Smooth muscle cell (in vitro differentiated cells): ENCODE measurements around the gene ZMAT5. TPM values are rescaled to one million over a fixed set of nuclear protein-coding genes. Genes with fewer than 3 reads are reported as not detected.

ENCODE experiments used
- DNase-seq: peaks from one replicate; lab custom pipeline; 2025; ENCODE audit not compliant: unreplicated experiment; lab: John Stamatoyannopoulos, UW
- H2AFZ ChIP-seq: fragments of 200-600 bp; sonication (generic); 2 replicates; pipeline ENCODE4 v1.6.0; 2016; ENCODE audit warnings: antibody characterized with exemption, low read depth, mild to moderate bottlenecking
- H3F3A ChIP-seq: fragments of 200-600 bp; sonication (generic); 2 replicates; pipeline ENCODE4 v1.6.0; 2017; ENCODE audit warnings: antibody characterized with exemption, low read depth
- H3K27ac ChIP-seq: fragments of 200-600 bp; sonication (generic); 2 replicates; pipeline ENCODE4 v1.5.1; 2016; ENCODE audit warnings: low read depth, mild to moderate bottlenecking
- H3K27me3 ChIP-seq: fragments of 200-600 bp; sonication (generic); 2 replicates; pipeline ENCODE4 v1.6.1; 2016; ENCODE audit warnings: low read depth, mild to moderate bottlenecking
- H3K36me3 ChIP-seq: fragments of 200-600 bp; sonication (generic); 2 replicates; pipeline ENCODE4 v1.5.1; 2016; ENCODE audit warnings: low read depth
- H3K4me1 ChIP-seq: fragments of 200-600 bp; sonication (generic); 2 replicates; pipeline ENCODE4 v1.5.1; 2016; ENCODE audit warnings: low read depth
- H3K4me2 ChIP-seq: fragments of 200-600 bp; sonication (generic); 2 replicates; pipeline ENCODE4 v1.6.0; 2016; ENCODE audit warnings: mild to moderate bottlenecking
- H3K4me3 ChIP-seq: fragments of 200-600 bp; sonication (generic); 2 replicates; pipeline ENCODE4 v1.5.1; 2016; ENCODE audit warnings: mild to moderate bottlenecking
- H3K79me2 ChIP-seq: fragments of 200-600 bp; sonication (generic); 2 replicates; pipeline ENCODE4 v1.6.0; 2016; ENCODE audit warnings: low read depth, mild to moderate bottlenecking
- H3K9ac ChIP-seq: fragments of 200-600 bp; sonication (generic); 2 replicates; pipeline ENCODE4 v1.6.0; 2016; ENCODE audit warnings: low read depth
- H3K9me3 ChIP-seq: fragments of 200-600 bp; sonication (generic); replicated peaks from 2 replicates; pipeline ENCODE4 v1.5.1; 2016; ENCODE audit warnings: low read depth
- H4K20me1 ChIP-seq: fragments of 200-600 bp; sonication (generic); 2 replicates; pipeline ENCODE4 v1.6.0; 2016; ENCODE audit warnings: low read depth
- WGBS: methylation state at CpG from one replicate; pipeline ENCODE4 v1.1.7; 2016; ENCODE audit warnings: low lambda C conversion rate; 5-methylcytosine and 5-hydroxymethylcytosine counted together
- polyA plus RNA-seq: library from polyadenylated mRNA; unstranded; fragments of >200 nt; fragmentation: Nextera tagmentation; extraction: Ambion mirVana; gene quantifications from 2 replicates; pipeline ENCODE4 v1.2.1, GENCODE V29; 2016
- total RNA-seq: library from RNA; depleted of rRNA; stranded (reverse); fragments of >200 nt; gene quantifications from 2 replicates; pipeline ENCODE4 v1.2.3, GENCODE V29; 2014
- TF ChIP-seq, protein P1 (sequence below): fragments of 200-600 bp; sonication (generic); IDR thresholded peaks from 2 replicates; pipeline ENCODE4 v1.5.1; 2017; ENCODE audit warnings: borderline replicate concordance, mild to moderate bottlenecking, antibody characterized with exemption; ENCODE audit not compliant: insufficient read depth, poor library complexity, severe bottlenecking

ZMAT5 gene
- total and polyA plus RNA-seq, 2 experiments from 2014 or later = 26.0 to 57.8 TPM

DNA sequence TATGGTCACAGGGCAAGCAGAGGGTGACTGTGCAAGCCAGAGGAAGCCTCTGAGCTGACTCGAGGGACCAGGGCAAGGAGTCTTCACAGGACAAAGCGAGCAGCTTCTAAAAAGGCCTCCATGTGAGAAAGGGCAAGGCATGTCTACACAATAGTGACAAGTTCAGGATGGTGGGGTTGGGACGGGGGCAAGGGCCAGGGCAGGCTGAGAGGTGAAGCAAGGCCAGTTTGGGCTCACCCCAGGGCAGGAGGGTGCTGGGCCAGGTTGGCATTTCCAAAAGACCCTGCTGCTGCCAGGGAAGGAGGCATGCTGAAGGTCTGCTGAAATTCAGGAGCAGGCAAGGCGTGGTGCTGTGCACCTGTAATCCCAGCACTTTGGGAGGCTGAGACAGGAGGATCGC, 59.3 kb downstream of the ZMAT5 start:
- no peak overlapping the region for H2AFZ ChIP-seq
- H3K36me3 ChIP-seq = no peaks in the 10 kb centered on the region
- WGBS = 86% methylated on average over 5 of the region's 5 CpGs
- no peak overlapping the region for H3K9ac ChIP-seq
- H3K79me2 ChIP-seq = no peaks in the 10 kb centered on the region
- H3K27ac ChIP-seq = no peak overlapping the region
- H3K27me3 ChIP-seq = peaks cover 26% of the 10 kb centered on the region
- no peak overlapping the region for H3K4me2 ChIP-seq
- H3K9me3 ChIP-seq = no peaks in the 10 kb centered on the region
- no peak overlapping the region for H3K4me3 ChIP-seq
- H3F3A ChIP-seq = no peaks in the 10 kb centered on the region
- peaks cover 17% of the 10 kb centered on the region for H3K4me1 ChIP-seq
- no peaks in the 10 kb centered on the region for H4K20me1 ChIP-seq
- TF ChIP-seq, protein P1, sequence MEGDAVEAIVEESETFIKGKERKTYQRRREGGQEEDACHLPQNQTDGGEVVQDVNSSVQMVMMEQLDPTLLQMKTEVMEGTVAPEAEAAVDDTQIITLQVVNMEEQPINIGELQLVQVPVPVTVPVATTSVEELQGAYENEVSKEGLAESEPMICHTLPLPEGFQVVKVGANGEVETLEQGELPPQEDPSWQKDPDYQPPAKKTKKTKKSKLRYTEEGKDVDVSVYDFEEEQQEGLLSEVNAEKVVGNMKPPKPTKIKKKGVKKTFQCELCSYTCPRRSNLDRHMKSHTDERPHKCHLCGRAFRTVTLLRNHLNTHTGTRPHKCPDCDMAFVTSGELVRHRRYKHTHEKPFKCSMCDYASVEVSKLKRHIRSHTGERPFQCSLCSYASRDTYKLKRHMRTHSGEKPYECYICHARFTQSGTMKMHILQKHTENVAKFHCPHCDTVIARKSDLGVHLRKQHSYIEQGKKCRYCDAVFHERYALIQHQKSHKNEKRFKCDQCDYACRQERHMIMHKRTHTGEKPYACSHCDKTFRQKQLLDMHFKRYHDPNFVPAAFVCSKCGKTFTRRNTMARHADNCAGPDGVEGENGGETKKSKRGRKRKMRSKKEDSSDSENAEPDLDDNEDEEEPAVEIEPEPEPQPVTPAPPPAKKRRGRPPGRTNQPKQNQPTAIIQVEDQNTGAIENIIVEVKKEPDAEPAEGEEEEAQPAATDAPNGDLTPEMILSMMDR = no peak
- no peak for DNase-seq

DNA sequence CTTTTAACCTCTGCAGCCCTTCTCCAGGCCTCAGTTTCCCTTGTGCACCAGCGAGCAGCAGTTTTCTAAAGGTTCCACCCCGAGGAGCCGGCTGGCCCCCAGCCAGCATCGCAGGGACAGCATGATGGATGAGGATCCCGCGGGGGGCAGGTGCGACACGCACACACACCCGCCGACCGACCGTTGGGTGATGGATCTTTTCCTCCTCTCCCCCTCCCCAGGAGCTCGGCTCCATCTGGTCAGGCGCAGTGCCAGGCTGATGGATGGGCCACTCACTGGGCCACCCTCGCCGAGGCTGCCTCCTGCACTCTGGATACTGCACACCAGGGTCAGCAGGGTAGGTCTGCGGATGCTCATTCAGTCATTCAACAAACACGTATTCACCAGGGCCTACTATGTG, 59.8 kb downstream of the ZMAT5 start:
- H3K36me3 ChIP-seq = no peaks in the 10 kb centered on the region
- 91% methylated on average over 18 of the region's 18 CpGs for WGBS

DNA sequence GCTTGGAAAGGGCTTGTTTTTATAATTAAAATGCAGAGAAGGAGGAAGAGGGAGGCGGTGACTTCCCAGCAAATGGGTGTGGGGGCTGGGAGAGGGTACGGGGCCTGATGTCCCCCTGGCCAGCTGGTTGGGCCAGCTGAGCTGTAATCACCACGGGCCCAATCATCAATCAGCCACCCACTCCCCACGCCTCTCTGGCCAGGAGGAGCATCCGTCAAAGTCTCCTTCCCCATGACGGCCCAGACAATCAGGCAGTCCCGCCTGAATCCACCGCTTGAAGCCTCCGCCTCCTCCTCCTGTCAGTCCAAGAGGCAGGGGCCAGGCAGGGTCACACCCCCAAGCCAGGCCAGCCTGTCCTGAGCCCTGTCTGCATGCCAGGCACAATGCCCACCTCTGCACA, 60.3 kb downstream of the ZMAT5 start:
- WGBS = 36% methylated on average over 7 of the region's 9 CpGs
- no peak overlapping the region for H3K27ac ChIP-seq
- DNase-seq = no peak

More for the DNA sequence above, 59.8 kb downstream of the ZMAT5 start:
- Histone ChIP-seq H3K9me3 (no peaks in the 10 kb centered on the region), H3K4me3 (no peak overlapping the region), H4K20me1 (no peaks in the 10 kb centered on the region), H3K9ac (no peak overlapping the region), H3K79me2 (no peaks in the 10 kb centered on the region), H3K27ac (no peak overlapping the region), H3K4me1 (peaks cover 22% of the 10 kb centered on the region), H2AFZ (no peak overlapping the region), H3F3A (no peaks in the 10 kb centered on the region), H3K27me3 (peaks cover 31% of the 10 kb centered on the region), H3K4me2 (no peak overlapping the region)
- DNase-seq = no peak
- TF ChIP-seq, protein P1 = no peak

DNA sequence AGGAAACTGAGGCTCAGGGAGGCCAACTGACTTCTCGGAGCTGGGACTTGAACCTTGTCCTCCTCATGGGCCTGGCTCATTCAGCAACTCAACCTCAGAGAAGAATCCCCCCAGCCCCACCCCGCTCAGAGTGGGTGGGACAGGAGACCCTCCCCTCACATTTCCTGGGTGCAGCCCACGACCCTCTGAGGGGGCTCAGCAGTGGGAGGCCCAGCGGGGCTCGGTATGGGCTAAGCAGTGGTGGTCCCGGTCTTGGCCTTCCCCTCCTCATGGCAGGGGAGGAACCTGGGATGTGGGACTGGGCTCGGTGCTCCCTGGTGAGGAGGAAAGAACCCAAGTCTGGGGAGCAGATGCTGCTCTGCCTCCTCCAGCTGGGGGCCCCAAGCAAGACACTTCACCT, 61.2 kb downstream of the ZMAT5 start:
- DNase-seq = no peak
- Histone ChIP-seq H3K4me1 (peaks cover 34% of the 10 kb centered on the region), H3K4me3 (no peak overlapping the region), H2AFZ (no peak overlapping the region), H3K9ac (no peak overlapping the region), H3K9me3 (no peaks in the 10 kb centered on the region), H3K36me3 (no peaks in the 10 kb centered on the region), H3K79me2 (no peaks in the 10 kb centered on the region), H3F3A (no peaks in the 10 kb centered on the region), H3K27me3 (peaks cover 41% of the 10 kb centered on the region), H3K4me2 (no peak overlapping the region), H3K27ac (no peak overlapping the region), H4K20me1 (no peaks in the 10 kb centered on the region)
- WGBS = 93% methylated on average over 7 of the region's 7 CpGs
- TF ChIP-seq, protein P1 = no peak

More for the DNA sequence above, 60.3 kb downstream of the ZMAT5 start:
- Histone ChIP-seq H3F3A (no peaks in the 10 kb centered on the region), H3K79me2 (no peaks in the 10 kb centered on the region), H3K4me2 (no peak overlapping the region), H2AFZ (no peak overlapping the region), H3K4me1 (peaks cover 25% of the 10 kb centered on the region), H3K9me3 (no peaks in the 10 kb centered on the region), H3K36me3 (no peaks in the 10 kb centered on the region), H3K4me3 (no peak overlapping the region), H3K9ac (no peak overlapping the region), H3K27me3 (peaks cover 33% of the 10 kb centered on the region), H4K20me1 (no peaks in the 10 kb centered on the region)
- TF ChIP-seq, protein P1 = no peak
